HCT116 (cell line): ENCODE measurements around the gene CEBPB. TPM values are rescaled to one million over a fixed set of nuclear protein-coding genes. Genes with fewer than 3 reads are reported as not detected.

Experiments used
- ATAC-seq: fragments of 200-7000 bp; cut with Tn5 transposase; 2 replicates; pipeline ENCODE4 v1.9.1; 2020; ENCODE audit warnings: mild to moderate bottlenecking, moderate library complexity
- BruUV-seq: library from RNA; stranded (reverse); fragments of 400-500 nt; replicated peaks from 2 replicates; lab custom pipeline; 2021; lab: Mats Ljungman, UMichigan
- CTCF ChIA-PET: fragments of 300-600 bp; sonication (Branson Sonifier 250); formaldehyde crosslinking; loops from one replicate; lab custom pipeline; 2021; ENCODE audit warnings: antibody characterized with exemption; lab: Charles Lee
- POLR2A ChIA-PET: fragments of 300-600, 350-600 bp; sonication (Branson Sonifier 250); formaldehyde crosslinking; loops from one replicate; lab custom pipeline; 2021; ENCODE audit warnings: antibody characterized with exemption; lab: Charles Lee
- RAD21 ChIA-PET, 2 experiments: fragments of 300-600 bp; sonication (Branson Sonifier 250); formaldehyde crosslinking; loops; one replicate each; lab custom pipeline; 2023; ENCODE audit warnings: low total read pairs in 2 of 2; ENCODE audit not compliant: uncharacterized antibody in 2 of 2, unreplicated experiment in 2 of 2, low non-redundant PET in 1 of 2; lab: Charles Lee
- DNase-seq: peaks from one replicate; pipeline ENCODE4 v3.0.0-alpha.2; 2010; ENCODE audit warnings: low read depth, low spot score
- H2AFZ ChIP-seq: fragments of 200-600 bp; shearing (Covaris generic), sonication (generic); 2 replicates; pipeline ENCODE4 v1.6.1; 2017; ENCODE audit warnings: low read depth, mixed run types, mixed read lengths, antibody characterized with exemption, low read length; ENCODE audit not compliant: poor library complexity, severe bottlenecking
- H3K27ac ChIP-seq: 2 replicates; pipeline ENCODE4 v1.5.1; 2012; ENCODE audit warnings: low read depth, low read length
- H3K27me3 ChIP-seq: fragments of 200-600 bp; sonication (generic); 2 replicates; pipeline ENCODE4 v1.6.1; 2016; ENCODE audit warnings: mixed run types, low read length, mixed read lengths; ENCODE audit not compliant: insufficient read depth
- H3K36me3 ChIP-seq, 2 experiments: fragments of 200-500 bp in 1 of 2; fragments of 200-600 bp in 1 of 2; sonication (Bioruptor generic) in 1 of 2; sonication (generic) in 1 of 2; 2 replicates each; pipeline versions ENCODE4 v1.5.1 to v1.6.1; 2014 to 2016; ENCODE audit warnings: low read length in 2 of 2, inconsistent platforms in 1 of 2, mixed read lengths in 1 of 2, mixed run types in 1 of 2; ENCODE audit not compliant: insufficient read depth in 2 of 2, control insufficient read depth in 1 of 2
- H3K4me1 ChIP-seq, 2 experiments: fragments of 200-600 bp in 1 of 2; sonication (generic) in 1 of 2; 2 replicates each; pipeline versions ENCODE4 v1.5.1 to v1.6.1; 2012 to 2017; ENCODE audit warnings: low read length in 2 of 2, inconsistent platforms in 1 of 2, mild to moderate bottlenecking in 1 of 2, mixed read lengths in 1 of 2, mixed run types in 1 of 2, moderate library complexity in 1 of 2; ENCODE audit not compliant: insufficient read depth in 2 of 2, control insufficient read depth in 1 of 2
- H3K4me2 ChIP-seq: fragments of 200-600 bp; sonication (generic); 2 replicates; pipeline ENCODE4 v1.6.1; 2017; ENCODE audit warnings: mixed run types, low read length, mixed read lengths
- H3K4me3 ChIP-seq, 2 experiments: fragments of 200-600 bp in 1 of 2; sonication (generic) in 1 of 2; replicated peaks in 1 of 2; 2 replicates each; pipeline ENCODE4 v1.5.1; 2011 to 2016; ENCODE audit warnings: low read length in 2 of 2, control low read depth in 1 of 2, low read depth in 1 of 2, mild to moderate bottlenecking in 1 of 2, mixed read lengths in 1 of 2, mixed run types in 1 of 2
- H3K79me2 ChIP-seq: fragments of 200-600 bp; sonication (generic); 2 replicates; pipeline ENCODE4 v1.6.1; 2017; ENCODE audit warnings: mild to moderate bottlenecking, mixed run types, low read length, moderate library complexity, mixed read lengths; ENCODE audit not compliant: insufficient read depth
- H3K9ac ChIP-seq: fragments of 200-600 bp; sonication (generic); 2 replicates; pipeline ENCODE4 v1.6.1; 2016; ENCODE audit warnings: low read length, mixed read lengths
- H3K9me2 ChIP-seq: fragments of 200-600 bp; sonication (generic), shearing (Covaris generic); 2 replicates; pipeline ENCODE4 v1.6.1; 2017; ENCODE audit warnings: mixed run types, mild to moderate bottlenecking, moderate library complexity; ENCODE audit not compliant: insufficient read depth
- H3K9me3 ChIP-seq, 2 experiments: fragments of 200-500 bp in 1 of 2; fragments of 200-600 bp in 1 of 2; sonication (Bioruptor generic) in 1 of 2; sonication (generic) in 1 of 2; 2 replicates each; pipeline ENCODE4 v1.6.1; 2014 to 2017; ENCODE audit warnings: low read length in 2 of 2, mixed read lengths in 2 of 2, inconsistent platforms in 1 of 2, low read depth in 1 of 2, mild to moderate bottlenecking in 1 of 2, mixed run types in 1 of 2, moderate library complexity in 1 of 2; ENCODE audit not compliant: control insufficient read depth in 1 of 2, insufficient read depth in 1 of 2
- H4K20me1 ChIP-seq: fragments of 200-600 bp; sonication (generic), shearing (Covaris generic); 2 replicates; pipeline ENCODE4 v1.6.1; 2017; ENCODE audit warnings: mixed run types, mild to moderate bottlenecking, moderate library complexity; ENCODE audit not compliant: insufficient read depth
- CBX3 ChIP-seq: IDR thresholded peaks from 2 replicates; pipeline ENCODE4 v1.6.1; 2012; ENCODE audit warnings: low read depth
- CEBPB ChIP-seq: IDR thresholded peaks from 2 replicates; pipeline ENCODE4 v1.6.1; 2012; ENCODE audit warnings: low read depth
- EGR1 ChIP-seq: IDR thresholded peaks from 2 replicates; pipeline ENCODE4 v1.6.1; 2012; ENCODE audit warnings: low read depth
- POLR2A ChIP-seq: IDR thresholded peaks from 2 replicates; pipeline ENCODE4 v1.7.0; 2011; ENCODE audit warnings: borderline replicate concordance; ENCODE audit not compliant: insufficient read depth, insufficient read length; ENCODE audit errors: extremely low read depth
- POLR2AphosphoS5 ChIP-seq: IDR thresholded peaks from 2 replicates; pipeline ENCODE4 v1.6.1; 2011; ENCODE audit warnings: mild to moderate bottlenecking, low read depth, low read length, moderate library complexity
- RAD21 ChIP-seq: IDR thresholded peaks from 2 replicates; pipeline ENCODE4 v1.6.1; 2012; ENCODE audit warnings: low read depth, mild to moderate bottlenecking
- SIN3A ChIP-seq: IDR thresholded peaks from 2 replicates; pipeline ENCODE4 v1.6.1; 2012; ENCODE audit warnings: low read depth
- SRF ChIP-seq: IDR thresholded peaks from 2 replicates; pipeline ENCODE4 v1.6.1; 2012; ENCODE audit warnings: low read depth
- ZFX ChIP-seq: fragments of 450-650 bp; IDR thresholded peaks from 2 replicates; pipeline ENCODE4 v1.6.1; 2017
- intact Hi-C: fragments of 100-400 bp; cut with micrococcal nuclease; formaldehyde crosslinking; loops from 2 replicates; pipeline ENCODE4 v1.10.0; 2022
- total RNA-seq: library from RNA; stranded (reverse); gene quantifications from one replicate; pipeline ENCODE4 v1.2.1, GENCODE V29; 2021; ENCODE audit not compliant: unreplicated experiment
- TF ChIP-seq, protein P1 (sequence below), 3 experiments: fragments of 200-600 bp in 1 of 3; sonication (generic) in 1 of 3; IDR thresholded peaks in 2 of 3; conservative IDR thresholded peaks in 1 of 3; 2 replicates each; pipeline ENCODE4 v1.5.1; 2012 to 2017; ENCODE audit warnings: low read depth in 2 of 3, low read length in 2 of 3, antibody characterized with exemption in 1 of 3, borderline replicate concordance in 1 of 3, control low read depth in 1 of 3, mild to moderate bottlenecking in 1 of 3, mixed read lengths in 1 of 3, mixed run types in 1 of 3, moderate library complexity in 1 of 3; ENCODE audit not compliant: insufficient read depth in 1 of 3
- TF ChIP-seq, protein P2 (sequence below): IDR thresholded peaks from 2 replicates; pipeline ENCODE4 v1.6.1; 2011; ENCODE audit warnings: mild to moderate bottlenecking, low read length, moderate library complexity; ENCODE audit not compliant: insufficient replicate concordance; ENCODE audit errors: extremely low read depth

Gene CEBPB
- total RNA-seq, 1 experiment from 2014 or later = 113 TPM

DNA sequence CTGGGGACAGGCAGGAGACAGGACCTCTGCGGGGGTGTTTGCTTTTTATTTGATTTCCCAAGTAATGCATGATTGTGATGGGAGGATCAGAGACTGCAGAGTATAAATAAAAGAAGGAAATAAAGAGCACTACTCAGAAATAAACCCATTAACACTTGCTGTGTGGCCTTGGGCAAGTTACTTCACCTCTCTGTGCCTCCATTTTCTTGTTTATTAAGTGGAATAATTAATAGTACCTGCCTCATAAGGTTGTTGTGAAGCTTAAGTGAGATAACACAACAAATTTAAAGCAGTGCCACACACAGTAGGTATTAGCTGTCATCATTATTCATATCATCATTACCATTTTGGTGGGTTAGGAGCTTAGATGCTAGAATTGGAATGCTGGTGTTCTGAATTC, 8.1 kb downstream of the CEBPB start:
- no peaks in the 10 kb centered on the region for H4K20me1 ChIP-seq
- no peak for ATAC-seq
- H2AFZ ChIP-seq = no peak overlapping the region
- RAD21 ChIA-PET = no interaction called here
- no peak overlapping the region for H3K27ac ChIP-seq
- intact Hi-C loops = no loop called here
- CTCF ChIA-PET = interaction anchor here (1.0 kb wide), 1 partner anchor 69 kb away, joined by 3 read pairs; no protein-coding TSS in a partner anchor
- H3K9me2 ChIP-seq = no peaks in the 10 kb centered on the region
- BruUV-seq = no TSS peak
- TF ChIP-seq RAD21 (no peak), CBX3 (no peak)
- TF ChIP-seq, protein P1, sequence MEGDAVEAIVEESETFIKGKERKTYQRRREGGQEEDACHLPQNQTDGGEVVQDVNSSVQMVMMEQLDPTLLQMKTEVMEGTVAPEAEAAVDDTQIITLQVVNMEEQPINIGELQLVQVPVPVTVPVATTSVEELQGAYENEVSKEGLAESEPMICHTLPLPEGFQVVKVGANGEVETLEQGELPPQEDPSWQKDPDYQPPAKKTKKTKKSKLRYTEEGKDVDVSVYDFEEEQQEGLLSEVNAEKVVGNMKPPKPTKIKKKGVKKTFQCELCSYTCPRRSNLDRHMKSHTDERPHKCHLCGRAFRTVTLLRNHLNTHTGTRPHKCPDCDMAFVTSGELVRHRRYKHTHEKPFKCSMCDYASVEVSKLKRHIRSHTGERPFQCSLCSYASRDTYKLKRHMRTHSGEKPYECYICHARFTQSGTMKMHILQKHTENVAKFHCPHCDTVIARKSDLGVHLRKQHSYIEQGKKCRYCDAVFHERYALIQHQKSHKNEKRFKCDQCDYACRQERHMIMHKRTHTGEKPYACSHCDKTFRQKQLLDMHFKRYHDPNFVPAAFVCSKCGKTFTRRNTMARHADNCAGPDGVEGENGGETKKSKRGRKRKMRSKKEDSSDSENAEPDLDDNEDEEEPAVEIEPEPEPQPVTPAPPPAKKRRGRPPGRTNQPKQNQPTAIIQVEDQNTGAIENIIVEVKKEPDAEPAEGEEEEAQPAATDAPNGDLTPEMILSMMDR (IDR thresholded peaks at IDR 0.05 in 2 of 3, conservative IDR thresholded peaks at IDR 0.05 in 1 of 3; ENCODE audit: borderline replicate concordance in 1 of 3, insufficient read depth in 1 of 3, low read depth in 2 of 3, low read length in 2 of 3) = no peak
- no peaks in the 10 kb centered on the region for H3K36me3 ChIP-seq
- peaks cover 3% of the 10 kb centered on the region; the same call in 1 of the 2 replicates for H3K79me2 ChIP-seq
- POLR2A ChIA-PET = no interaction called here
- H3K4me1 ChIP-seq = peaks cover under 1 to 6% of the 10 kb centered on the region in 2 experiments; a peak in 3 of 4 replicates
- no peak for DNase-seq
- no peaks in the 10 kb centered on the region for H3K27me3 ChIP-seq
- H3K4me3 ChIP-seq = no peak overlapping the region
- no peak overlapping the region for H3K4me2 ChIP-seq
- no peaks in the 10 kb centered on the region for H3K9me3 ChIP-seq
- no peak overlapping the region for H3K9ac ChIP-seq

DNA sequence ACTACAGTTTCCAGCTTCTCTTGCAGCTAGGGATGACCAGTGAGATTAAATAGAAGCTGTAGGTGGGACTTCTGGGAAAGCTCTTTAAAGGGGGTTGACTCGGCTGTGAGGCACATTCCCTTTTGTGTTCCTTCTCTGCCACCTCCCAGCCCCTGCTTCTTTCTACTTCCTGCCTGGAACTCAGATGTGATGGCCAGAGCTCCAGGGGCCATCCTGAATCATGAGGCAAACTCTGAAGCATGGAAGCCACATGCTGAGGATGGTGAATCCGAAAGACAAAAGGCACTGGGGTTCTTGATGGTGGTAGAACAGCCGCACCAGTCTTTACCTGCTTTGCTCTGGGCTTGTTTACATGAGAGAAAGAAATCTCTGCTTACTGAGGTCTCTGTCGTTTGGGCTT, 9.1 kb downstream of the CEBPB start:
- Histone ChIP-seq H3K9ac (no peak overlapping the region), H3K27me3 (no peaks in the 10 kb centered on the region), H3K27ac (no peak overlapping the region), H3K4me3 (no peak overlapping the region), H3K9me2 (no peaks in the 10 kb centered on the region), H3K36me3 (no peaks in the 10 kb centered on the region), H3K79me2 (no peaks in the 10 kb centered on the region), H3K4me2 (no peak overlapping the region), H2AFZ (no peak overlapping the region), H4K20me1 (no peaks in the 10 kb centered on the region), H3K4me1 (no peaks in the 10 kb centered on the region), H3K9me3 (no peaks in the 10 kb centered on the region)
- DNase-seq (no peak), ATAC-seq (no peak)
- RAD21 ChIA-PET = interaction anchor here in 1 of 2 experiments (0.7 kb wide), 1 partner anchor 594 kb away, joined by 3 read pairs; no protein-coding TSS in a partner anchor
- intact Hi-C loops = no loop called here
- CTCF ChIA-PET = interaction anchor here (1.0 kb wide), 1 partner anchor 68 kb away, joined by 3 read pairs; no protein-coding TSS in a partner anchor
- POLR2A ChIA-PET = no interaction called here
- BruUV-seq = no TSS peak
- TF ChIP-seq ZFX (no peak), SRF (no peak), SIN3A (no peak), POLR2AphosphoS5 (no peak), RAD21 (no peak), POLR2A (no peak), EGR1 (no peak), CEBPB (no peak), CBX3 (no peak)
- TF ChIP-seq, protein P2, sequence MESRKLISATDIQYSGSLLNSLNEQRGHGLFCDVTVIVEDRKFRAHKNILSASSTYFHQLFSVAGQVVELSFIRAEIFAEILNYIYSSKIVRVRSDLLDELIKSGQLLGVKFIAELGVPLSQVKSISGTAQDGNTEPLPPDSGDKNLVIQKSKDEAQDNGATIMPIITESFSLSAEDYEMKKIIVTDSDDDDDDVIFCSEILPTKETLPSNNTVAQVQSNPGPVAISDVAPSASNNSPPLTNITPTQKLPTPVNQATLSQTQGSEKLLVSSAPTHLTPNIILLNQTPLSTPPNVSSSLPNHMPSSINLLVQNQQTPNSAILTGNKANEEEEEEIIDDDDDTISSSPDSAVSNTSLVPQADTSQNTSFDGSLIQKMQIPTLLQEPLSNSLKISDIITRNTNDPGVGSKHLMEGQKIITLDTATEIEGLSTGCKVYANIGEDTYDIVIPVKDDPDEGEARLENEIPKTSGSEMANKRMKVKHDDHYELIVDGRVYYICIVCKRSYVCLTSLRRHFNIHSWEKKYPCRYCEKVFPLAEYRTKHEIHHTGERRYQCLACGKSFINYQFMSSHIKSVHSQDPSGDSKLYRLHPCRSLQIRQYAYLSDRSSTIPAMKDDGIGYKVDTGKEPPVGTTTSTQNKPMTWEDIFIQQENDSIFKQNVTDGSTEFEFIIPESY = no peak
- TF ChIP-seq, protein P1 (IDR thresholded peaks at IDR 0.05 in 2 of 3, conservative IDR thresholded peaks at IDR 0.05 in 1 of 3; ENCODE audit: borderline replicate concordance in 1 of 3, insufficient read depth in 1 of 3, low read depth in 2 of 3, low read length in 2 of 3) = no peak
